GM06990 (cell line): ENCODE data around the gene C1orf21.

ENCODE experiments used
- DNase-seq: peaks from one replicate; pipeline ENCODE4 v3.0.0-alpha.2; 2011; ENCODE audit not compliant: insufficient read length; ENCODE audit errors: extremely low read depth
- H3K27me3 ChIP-seq: replicated peaks from 2 replicates; pipeline ENCODE4 v1.6.0; 2011; ENCODE audit warnings: low read length; ENCODE audit not compliant: control insufficient read depth, insufficient read depth
- H3K36me3 ChIP-seq: 2 replicates; pipeline ENCODE4 v1.5.1; 2011; ENCODE audit warnings: low read length; ENCODE audit not compliant: control insufficient read depth, insufficient read depth
- H3K4me3 ChIP-seq: replicated peaks from 2 replicates; pipeline ENCODE4 v1.5.1; 2011; ENCODE audit warnings: low read depth, mild to moderate bottlenecking, control low read depth, low read length
- CTCF ChIP-seq: IDR thresholded peaks from 2 replicates; pipeline ENCODE4 v1.5.1; 2011; ENCODE audit warnings: low read length, control low read depth, mild to moderate bottlenecking, inconsistent platforms; ENCODE audit not compliant: insufficient read depth, poor library complexity, severe bottlenecking

C1orf21 gene

GRCh38 chr1:184574588-184574987 is 187.8 kb downstream of the C1orf21 start:
- Histone ChIP-seq H3K4me3 (no peak overlapping the region), H3K36me3 (no peaks in the 10 kb centered on the region), H3K27me3 (no peaks in the 10 kb centered on the region)
- no peak for DNase-seq
- no peak for TF ChIP-seq CTCF

GRCh38 chr1:184576822-184577221 is 190.0 kb downstream of the C1orf21 start:
- Histone ChIP-seq H3K27me3 (no peaks in the 10 kb centered on the region), H3K4me3 (no peak overlapping the region), H3K36me3 (no peaks in the 10 kb centered on the region)
- DNase-seq, result no peak
- TF ChIP-seq CTCF, result no peak

GRCh38 chr1:184577319-184577718 is 190.5 kb downstream of the C1orf21 start:
- no peak for TF ChIP-seq CTCF
- H3K27me3 ChIP-seq, result no peaks in the 10 kb centered on the region
- H3K36me3 ChIP-seq, result no peaks in the 10 kb centered on the region
- H3K4me3 ChIP-seq, result no peak overlapping the region
- DNase-seq, result no peak

GRCh38 chr1:184582411-184582810 is 195.6 kb downstream of the C1orf21 start:
- H3K36me3 ChIP-seq, result no peaks in the 10 kb centered on the region
- TF ChIP-seq CTCF, result no peak
- no peaks in the 10 kb centered on the region for H3K27me3 ChIP-seq
- H3K4me3 ChIP-seq, result no peak overlapping the region
- no peak for DNase-seq

GRCh38 chr1:184583849-184584248 is 197.0 kb downstream of the C1orf21 start:
- TF ChIP-seq CTCF, result no peak
- no peak for DNase-seq
- no peak overlapping the region for H3K4me3 ChIP-seq
- H3K36me3 ChIP-seq, result no peaks in the 10 kb centered on the region
- no peaks in the 10 kb centered on the region for H3K27me3 ChIP-seq

GRCh38 chr1:184588701-184589100 is 201.9 kb downstream of the C1orf21 start:
- H3K36me3 ChIP-seq, result no peaks in the 10 kb centered on the region
- no peaks in the 10 kb centered on the region for H3K27me3 ChIP-seq
- DNase-seq, result no peak
- TF ChIP-seq CTCF, result no peak
- H3K4me3 ChIP-seq, result no peak overlapping the region
